ENCODE results near the gene ZNF526. TPM values are rescaled to one million over a fixed set of nuclear protein-coding genes. Genes with fewer than 3 reads are reported as not detected.

ZNF526 gene
- total RNA-seq, 1 experiment from 2014 or later, result 5.1 TPM

DNA sequence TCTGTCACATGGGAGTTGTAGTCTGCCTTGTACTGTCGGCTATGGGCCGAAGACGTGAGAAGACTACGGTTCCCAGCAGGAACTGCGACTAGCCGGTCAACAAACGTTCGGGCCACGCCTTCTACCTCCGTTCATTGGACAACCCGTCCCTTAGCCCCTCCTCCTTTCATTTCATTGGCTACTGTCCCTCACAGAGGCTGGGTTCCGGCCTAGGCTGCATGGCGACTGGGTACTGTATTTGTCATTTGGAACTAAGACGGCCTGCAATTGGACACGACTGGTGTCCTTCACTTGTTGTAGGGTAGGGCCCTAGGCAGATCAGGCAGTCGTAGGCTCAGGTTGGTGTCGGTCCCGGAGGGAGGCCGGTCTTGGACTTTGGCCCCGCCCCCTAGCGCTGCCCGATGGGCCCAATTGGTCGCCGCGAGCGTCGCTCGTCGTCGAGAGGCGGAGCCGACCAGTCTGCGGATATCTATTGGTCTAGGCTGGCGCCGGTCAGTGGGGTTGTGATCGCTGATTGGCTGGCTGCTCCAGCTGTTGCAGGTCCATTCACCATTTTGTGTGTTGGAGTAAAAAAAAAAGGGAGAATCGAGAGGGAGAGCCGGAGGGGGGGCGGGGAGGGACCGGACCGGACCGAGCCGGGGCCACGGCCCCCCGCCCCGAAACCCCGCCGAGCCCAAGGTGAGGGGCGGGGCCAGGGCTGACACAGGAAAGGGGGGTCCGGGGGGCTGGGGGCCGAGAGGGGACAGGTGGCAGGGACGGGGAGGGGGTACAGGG is 48.8 kb downstream of the ZNF526 start, which contains the start of gene CIC:
CIC (plus strand) TSS at position 549 of the 774 bp plus-strand sequence. CDS start 2,532 bp downstream, outside the sequence.
- CTCF ChIA-PET, result no interaction called here
- H3F3A ChIP-seq (ENCODE audit: low read length, unreplicated experiment), result no peaks in the 10 kb centered on the region
- POLR2A ChIA-PET (ENCODE audit: unreplicated experiment), result no interaction called here
- TSS peak; percentile 92 for BruUV-seq (replicated peaks)
- H3K4me3 ChIP-seq (ENCODE audit: low read length), result peak within 1 kb of the TSS; percentile 80
- H2AFZ ChIP-seq (ENCODE audit: low read length), result peak within 1 kb of the TSS; percentile 96
- peak within 1 kb of the TSS; percentile 89 for H3K9ac ChIP-seq (ENCODE audit: low read length)
- H3K27me3 ChIP-seq (ENCODE audit: low read length), result no peaks in the 10 kb centered on the region
- H3K27ac ChIP-seq (ENCODE audit: low read length), result peak within 1 kb of the TSS; percentile 93
- H3K36me3 ChIP-seq (ENCODE audit: low read depth, low read length), result no peaks in the 10 kb centered on the region
- H4K20me1 ChIP-seq (ENCODE audit: low read length), result no peaks in the 10 kb centered on the region
- TF ChIP-seq, protein P1, sequence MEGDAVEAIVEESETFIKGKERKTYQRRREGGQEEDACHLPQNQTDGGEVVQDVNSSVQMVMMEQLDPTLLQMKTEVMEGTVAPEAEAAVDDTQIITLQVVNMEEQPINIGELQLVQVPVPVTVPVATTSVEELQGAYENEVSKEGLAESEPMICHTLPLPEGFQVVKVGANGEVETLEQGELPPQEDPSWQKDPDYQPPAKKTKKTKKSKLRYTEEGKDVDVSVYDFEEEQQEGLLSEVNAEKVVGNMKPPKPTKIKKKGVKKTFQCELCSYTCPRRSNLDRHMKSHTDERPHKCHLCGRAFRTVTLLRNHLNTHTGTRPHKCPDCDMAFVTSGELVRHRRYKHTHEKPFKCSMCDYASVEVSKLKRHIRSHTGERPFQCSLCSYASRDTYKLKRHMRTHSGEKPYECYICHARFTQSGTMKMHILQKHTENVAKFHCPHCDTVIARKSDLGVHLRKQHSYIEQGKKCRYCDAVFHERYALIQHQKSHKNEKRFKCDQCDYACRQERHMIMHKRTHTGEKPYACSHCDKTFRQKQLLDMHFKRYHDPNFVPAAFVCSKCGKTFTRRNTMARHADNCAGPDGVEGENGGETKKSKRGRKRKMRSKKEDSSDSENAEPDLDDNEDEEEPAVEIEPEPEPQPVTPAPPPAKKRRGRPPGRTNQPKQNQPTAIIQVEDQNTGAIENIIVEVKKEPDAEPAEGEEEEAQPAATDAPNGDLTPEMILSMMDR (conservative IDR thresholded peaks at IDR 0.05; ENCODE audit: low read depth, low read length), result no peak
- TF ChIP-seq EZH2 (IDR thresholded peaks at IDR 0.05; ENCODE audit: low read length, unreplicated experiment) (no peak), EZH2phosphoT487 (IDR thresholded peaks at IDR 0.05; ENCODE audit: borderline replicate concordance, low read length) (no peak)
- peak; percentile 99 for DNase-seq
- ATAC-seq, result peak; percentile 85
- intact Hi-C loops (cut with micrococcal nuclease), result loop anchor here (1.0 kb wide), 1 partner anchor 13 kb away; no protein-coding TSS in a partner anchor
- peaks cover 26% of the 10 kb centered on the region for H3K79me2 ChIP-seq (ENCODE audit: low read length)
- no peaks in the 10 kb centered on the region for H3K9me2 ChIP-seq (replicated peaks; ENCODE audit: low read length)
- H3K9me3 ChIP-seq (ENCODE audit: low read length), result no peaks in the 10 kb centered on the region
- H3K4me1 ChIP-seq (ENCODE audit: insufficient read depth, low read length), result peaks cover 22% of the 10 kb centered on the region
- H3K4me2 ChIP-seq (ENCODE audit: low read length), result peak within 1 kb of the TSS; percentile 99

- Histone ChIP-seq H3K4me2 (ENCODE audit: low read length) (peak overlapping the region; percentile 99), H3F3A (ENCODE audit: low read length, unreplicated experiment) (no peaks in the 10 kb centered on the region), H3K9me2 (replicated peaks; ENCODE audit: low read length) (no peaks in the 10 kb centered on the region), H3K4me1 (ENCODE audit: insufficient read depth, low read length) (peaks cover 22% of the 10 kb centered on the region), H4K20me1 (ENCODE audit: low read length) (no peaks in the 10 kb centered on the region), H3K9me3 (ENCODE audit: low read length) (no peaks in the 10 kb centered on the region), H3K4me3 (ENCODE audit: low read length) (peak overlapping the region; percentile 79), H3K9ac (ENCODE audit: low read length) (peak overlapping the region; percentile 89), H3K27ac (ENCODE audit: low read length) (peak overlapping the region; percentile 93), H3K36me3 (ENCODE audit: low read depth, low read length) (no peaks in the 10 kb centered on the region), H3K27me3 (ENCODE audit: low read length) (no peaks in the 10 kb centered on the region), H2AFZ (ENCODE audit: low read length) (peak overlapping the region; percentile 59; the same call in 1 of the 2 replicates), H3K79me2 (ENCODE audit: low read length) (peaks cover 26% of the 10 kb centered on the region)
- ChIA-PET POLR2A (ENCODE audit: unreplicated experiment) (no interaction called here), CTCF (interaction anchor here (0.9 kb wide), 1 partner anchor 23 kb away, joined by 3 read pairs; no protein-coding TSS in a partner anchor)
- no peak for ATAC-seq
- DNase-seq, result no peak
- TF ChIP-seq, protein P1 (conservative IDR thresholded peaks at IDR 0.05; ENCODE audit: low read depth, low read length), result no peak
- TF ChIP-seq EZH2 (IDR thresholded peaks at IDR 0.05; ENCODE audit: low read length, unreplicated experiment), result no peak
- no peak for TF ChIP-seq EZH2phosphoT487 (IDR thresholded peaks at IDR 0.05; ENCODE audit: borderline replicate concordance, low read length)
- intact Hi-C loops (cut with micrococcal nuclease), result no loop called here
- TSS peak; percentile 94 for BruUV-seq (replicated peaks)
These were observed 49.6 kb downstream of the ZNF526 start for GRCh38 chr19:42269478-42270345.
